H54 (cell line): Measurements from ENCODE around the gene ZBTB25.
"Not testable (repeated sequence)": the region's sequence is repeated elsewhere in the genome, so short reads cannot be mapped to it uniquely, and the experiment has no call there.

Experiments used
- DNase-seq: peaks from one replicate; pipeline ENCODE4 v3.0.0; 2011; ENCODE audit warnings: low spot score, mixed read lengths; ENCODE audit not compliant: insufficient read length
- FAIRE-seq: peaks from 3 replicates; lab custom pipeline; 2011; peaks lifted over from hg19 to GRCh38; lab: Jason Lieb, UNC
- POLR2A ChIP-seq: IDR thresholded peaks from 2 replicates; pipeline ENCODE4 v1.6.1; 2011; ENCODE audit warnings: low read depth, mild to moderate bottlenecking, low read length

The ZBTB25 gene

DNA sequence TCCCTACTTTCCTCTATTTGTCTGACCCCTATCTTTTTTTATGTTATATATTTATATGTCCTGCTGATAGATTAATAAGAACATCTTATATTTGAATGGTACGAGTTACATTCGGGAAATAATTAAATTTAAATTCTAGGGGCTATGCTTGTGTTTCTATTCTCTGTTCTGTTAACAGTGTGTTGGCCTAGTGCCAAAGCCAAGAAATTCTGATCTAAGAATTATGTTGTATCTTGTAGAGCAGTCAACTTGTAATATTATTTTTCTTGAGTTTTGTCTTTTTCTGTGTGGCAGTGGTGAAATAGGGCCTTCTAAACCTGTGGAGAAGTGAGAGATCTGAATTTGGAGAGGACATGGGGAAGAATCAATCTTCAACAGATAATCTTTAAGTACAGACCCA, 27.9 kb upstream of the ZBTB25 start:
- FAIRE-seq (no peak), DNase-seq (no peak)
- TF ChIP-seq POLR2A = no peak

- no peak for TF ChIP-seq POLR2A
- FAIRE-seq = no peak
- DNase-seq = no peak
Measured at GRCh38 chr14:64525354-64525753, 21.7 kb upstream of the ZBTB25 start.

GRCh38 chr14:64522591-64523355, 19.1 kb upstream of the ZBTB25 start:
- DNase-seq (no peak), FAIRE-seq (peak; percentile 73)
- TF ChIP-seq POLR2A = no peak

DNA sequence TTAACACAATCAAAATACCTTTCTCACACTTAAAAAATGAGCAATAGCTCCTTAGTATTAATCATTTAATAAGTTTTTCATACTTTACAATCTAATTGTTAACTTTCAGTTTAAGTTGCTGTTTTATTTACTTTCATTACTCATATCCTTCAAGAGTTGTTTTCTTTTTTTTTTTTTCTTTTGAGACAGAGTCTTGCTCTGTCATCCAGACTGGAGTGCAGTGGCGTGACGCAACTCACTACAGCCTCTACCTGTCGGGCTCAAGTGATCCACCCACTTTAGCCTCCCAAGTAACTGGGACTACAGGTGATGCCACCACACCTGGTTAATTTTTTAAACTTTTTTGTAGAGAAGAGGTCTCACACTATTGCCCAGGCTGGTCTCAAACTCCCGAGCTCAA, 17.1 kb upstream of the ZBTB25 start:
- FAIRE-seq (no peak), DNase-seq (no peak)
- TF ChIP-seq POLR2A = no peak

GRCh38 chr14:64518229-64518628, 14.6 kb upstream of the ZBTB25 start:
- DNase-seq (no peak), FAIRE-seq (peak; percentile 52)
- no peak for TF ChIP-seq POLR2A

DNA sequence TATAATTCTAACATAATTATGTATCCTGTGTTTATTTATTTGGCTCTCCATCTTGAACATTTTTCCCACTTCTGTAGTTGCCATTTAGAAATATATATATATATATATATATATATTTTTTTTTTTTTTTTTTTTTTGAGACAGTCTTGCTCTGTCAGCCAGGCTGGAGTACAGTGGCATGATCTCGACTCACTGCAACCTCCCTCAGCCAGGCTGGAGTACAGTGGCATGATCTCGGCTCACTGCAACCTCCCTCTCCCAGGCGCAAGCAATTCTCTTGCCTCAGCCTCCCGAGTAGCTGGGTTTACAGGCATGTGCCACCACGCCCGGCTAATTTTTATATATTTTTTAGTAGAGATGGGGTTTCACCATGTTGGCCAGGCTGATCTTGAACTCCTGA, 14.0 kb upstream of the ZBTB25 start:
- not testable (repeated sequence) for FAIRE-seq, DNase-seq

- TF ChIP-seq POLR2A = no peak
- peak; percentile 72 for FAIRE-seq
- DNase-seq = no peak
Measured at GRCh38 chr14:64516969-64517368, 13.3 kb upstream of the ZBTB25 start.

GRCh38 chr14:64515053-64515452, 11.4 kb upstream of the ZBTB25 start:
- FAIRE-seq = no peak
- DNase-seq = no peak
- no peak for TF ChIP-seq POLR2A

DNA sequence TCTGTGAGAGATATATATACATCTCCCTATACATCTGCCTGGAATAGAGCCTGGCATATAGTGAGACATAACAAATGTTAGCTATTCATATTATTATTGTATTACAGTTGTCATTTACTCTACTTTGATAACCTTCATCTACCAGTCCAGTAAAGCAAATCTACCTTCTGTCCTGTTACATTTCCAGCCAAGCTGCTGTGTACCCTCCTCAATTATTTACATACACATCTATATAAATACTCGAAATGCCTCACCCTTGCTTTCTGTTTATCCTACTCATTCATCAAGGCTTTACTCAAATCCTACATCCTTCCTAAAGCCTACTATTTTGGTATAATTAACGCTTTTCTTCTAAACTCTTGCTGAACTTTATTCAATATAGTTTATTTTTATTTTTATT, 9.6 kb upstream of the ZBTB25 start:
- TF ChIP-seq POLR2A = no peak
- DNase-seq = no peak
- no peak for FAIRE-seq

DNA sequence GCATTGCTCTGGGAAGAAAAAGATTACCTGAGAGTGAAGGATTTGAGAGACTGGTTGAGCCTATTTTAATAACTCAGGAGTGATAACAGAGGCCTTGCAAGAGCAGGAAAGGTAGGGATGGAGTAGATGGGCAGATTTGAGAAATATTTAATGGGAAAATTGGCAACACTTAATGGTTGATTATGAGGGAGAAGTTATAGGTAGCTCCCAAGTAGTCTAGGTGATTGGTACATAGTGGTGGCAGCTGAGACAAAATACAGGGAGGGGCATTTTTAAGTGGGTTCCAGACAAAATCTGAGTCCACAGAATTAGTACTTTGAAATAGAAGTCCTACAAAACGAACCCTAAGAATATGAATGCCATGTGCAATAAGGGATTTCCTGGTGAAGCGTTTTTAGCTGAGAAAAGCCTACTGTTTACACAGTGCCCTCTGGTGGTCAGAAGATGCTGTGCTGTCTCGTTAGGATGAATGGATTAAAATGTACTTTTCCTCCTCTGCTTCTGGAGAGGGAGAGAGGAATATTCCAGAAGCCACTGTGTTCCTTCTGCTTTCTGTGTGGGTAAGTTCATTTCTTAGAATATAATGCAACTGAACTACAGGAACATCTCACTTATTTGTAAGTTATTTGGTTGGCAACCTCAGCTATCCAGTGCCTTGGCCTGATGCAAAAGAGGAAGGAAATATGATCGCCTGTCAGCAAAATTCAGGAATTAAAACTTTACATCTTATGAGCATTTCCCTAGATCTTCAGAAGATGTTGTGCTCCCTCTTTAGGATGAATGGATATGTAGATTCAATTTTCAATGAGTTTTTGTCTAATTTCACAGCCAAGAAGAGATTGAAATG, 7.4 kb upstream of the ZBTB25 start:
- DNase-seq (no peak), FAIRE-seq (peak; percentile 96)
- no peak for TF ChIP-seq POLR2A

- FAIRE-seq = no peak
- TF ChIP-seq POLR2A = no peak
- no peak for DNase-seq
Measured at GRCh38 chr14:64509036-64509435, 5.4 kb upstream of the ZBTB25 start.

DNA sequence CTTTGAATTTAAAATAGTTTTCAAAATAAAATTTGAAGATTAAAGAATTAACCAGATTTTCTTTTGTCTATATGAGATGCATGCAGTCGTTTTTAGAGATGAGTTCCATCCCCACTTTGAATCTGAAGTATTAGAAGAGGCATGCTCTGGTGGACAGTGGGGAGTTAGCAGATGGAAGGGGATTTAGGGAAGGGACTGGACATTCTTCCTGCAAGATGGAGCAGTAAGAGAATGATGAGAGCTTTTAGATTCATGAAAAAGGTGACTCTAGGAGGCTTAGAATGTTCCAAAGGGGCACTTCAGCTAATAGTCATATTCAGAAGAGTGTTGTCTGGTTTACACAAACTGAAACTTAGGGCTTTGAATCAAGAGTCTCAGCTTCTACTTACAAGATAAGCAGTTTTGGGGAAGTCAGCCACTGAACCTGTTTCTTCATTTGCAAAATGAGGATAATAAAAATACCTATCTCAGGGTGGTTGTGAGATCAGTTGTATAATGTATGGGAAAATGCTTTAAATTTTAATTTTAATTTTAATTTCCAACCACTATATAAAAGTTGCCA, 4.7 kb upstream of the ZBTB25 start:
- no peak for FAIRE-seq
- DNase-seq = no peak
- TF ChIP-seq POLR2A = no peak

GRCh38 chr14:64507376-64508156, 3.9 kb upstream of the ZBTB25 start:
- no peak for TF ChIP-seq POLR2A
- peak; percentile 92 for FAIRE-seq
- DNase-seq = peak; percentile 28

- DNase-seq = no peak
- no peak for TF ChIP-seq POLR2A
- FAIRE-seq = no peak
Measured at GRCh38 chr14:64506721-64507120, 3.1 kb upstream of the ZBTB25 start.
